ENCODE measurements around the gene FNDC10. TPM values are rescaled to one million over a fixed set of nuclear protein-coding genes. Genes with fewer than 3 reads are reported as not detected.

Gene FNDC10
- total and polyA plus RNA-seq, 10 donors = 2.2 to 8.8 (median 4.6) TPM

DNA sequence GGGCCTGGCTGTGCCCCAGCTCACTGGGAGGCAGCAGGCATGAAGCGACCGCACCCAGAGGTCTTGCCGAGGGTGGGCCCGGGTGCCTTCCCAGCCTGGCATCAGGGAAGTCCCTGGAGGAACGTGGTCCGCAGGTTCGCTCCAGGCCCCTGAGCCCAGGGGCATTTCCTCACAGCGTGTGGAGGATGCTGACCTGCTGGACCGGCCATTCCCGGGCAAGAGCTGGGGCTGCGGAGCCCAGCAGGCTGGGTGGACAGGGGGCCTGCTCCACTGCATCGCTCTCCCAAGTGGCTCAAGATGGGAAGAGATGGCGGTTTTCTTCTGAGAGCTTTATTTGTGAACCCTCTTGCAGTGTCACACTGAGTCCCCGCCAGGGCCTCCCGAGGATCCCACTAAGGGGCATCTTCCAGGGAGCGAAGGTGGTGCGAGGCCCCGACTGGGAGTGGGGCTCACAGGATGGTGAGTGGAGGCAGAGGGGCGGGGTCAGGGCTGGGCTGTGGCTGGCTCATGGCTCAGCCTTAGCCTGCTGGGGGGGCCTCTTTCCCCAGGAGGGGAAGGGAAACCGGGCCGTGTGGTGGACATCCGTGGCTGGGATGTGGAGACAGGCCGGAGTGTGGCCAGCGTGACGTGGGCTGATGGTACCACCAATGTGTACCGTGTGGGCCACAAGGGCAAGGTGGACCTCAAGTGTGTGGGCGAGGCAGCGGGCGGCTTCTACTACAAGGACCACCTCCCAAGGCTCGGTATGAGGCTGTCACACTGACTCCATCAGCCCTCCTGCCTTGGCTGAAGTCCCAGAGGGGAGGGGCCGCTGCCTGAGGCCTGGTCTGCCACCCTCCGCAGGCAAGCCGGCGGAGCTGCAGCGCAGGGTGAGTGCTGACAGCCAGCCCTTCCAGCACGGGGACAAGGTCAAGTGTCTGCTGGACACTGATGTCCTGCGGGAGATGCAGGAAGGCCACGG is 24.8 kb upstream of the FNDC10 start:
- WGBS, 5 donors = 85 to 91% (median 89%) methylated on average over 29 to 38 of the region's 38 CpGs
- H3K4me1 ChIP-seq = peaks cover 0 to 20% (median 7%) of the 10 kb centered on the region in 6 donors
- peak in 1 of 3 donors; percentile 55 for TF ChIP-seq POLR2AphosphoS5 (IDR thresholded peaks at IDR 0.05)
- no peak for TF ChIP-seq POLR2A (IDR thresholded peaks at IDR 0.05)
- TF ChIP-seq, protein P1, sequence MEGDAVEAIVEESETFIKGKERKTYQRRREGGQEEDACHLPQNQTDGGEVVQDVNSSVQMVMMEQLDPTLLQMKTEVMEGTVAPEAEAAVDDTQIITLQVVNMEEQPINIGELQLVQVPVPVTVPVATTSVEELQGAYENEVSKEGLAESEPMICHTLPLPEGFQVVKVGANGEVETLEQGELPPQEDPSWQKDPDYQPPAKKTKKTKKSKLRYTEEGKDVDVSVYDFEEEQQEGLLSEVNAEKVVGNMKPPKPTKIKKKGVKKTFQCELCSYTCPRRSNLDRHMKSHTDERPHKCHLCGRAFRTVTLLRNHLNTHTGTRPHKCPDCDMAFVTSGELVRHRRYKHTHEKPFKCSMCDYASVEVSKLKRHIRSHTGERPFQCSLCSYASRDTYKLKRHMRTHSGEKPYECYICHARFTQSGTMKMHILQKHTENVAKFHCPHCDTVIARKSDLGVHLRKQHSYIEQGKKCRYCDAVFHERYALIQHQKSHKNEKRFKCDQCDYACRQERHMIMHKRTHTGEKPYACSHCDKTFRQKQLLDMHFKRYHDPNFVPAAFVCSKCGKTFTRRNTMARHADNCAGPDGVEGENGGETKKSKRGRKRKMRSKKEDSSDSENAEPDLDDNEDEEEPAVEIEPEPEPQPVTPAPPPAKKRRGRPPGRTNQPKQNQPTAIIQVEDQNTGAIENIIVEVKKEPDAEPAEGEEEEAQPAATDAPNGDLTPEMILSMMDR (IDR thresholded peaks at IDR 0.05 in 8 of 11, conservative IDR thresholded peaks at IDR 0.05 in 3 of 11) = no peak
- H3K9me3 ChIP-seq = no peaks in the 10 kb centered on the region
- intact Hi-C loops (cut with DNase I; ENCODE audit: low total_unique reads) = no loop called here
- peak; percentile 75 for DNase-seq
- H3K27me3 ChIP-seq (replicated peaks in 1 of 7) = peaks cover 0 to 17% (median 0%) of the 10 kb centered on the region in 7 donors
- no peak overlapping the region for H3K27ac ChIP-seq
- H3K36me3 ChIP-seq = peaks cover 0 to 62% (median 7%) of the 10 kb centered on the region in 6 donors
- no peak overlapping the region for H3K4me3 ChIP-seq

DNA sequence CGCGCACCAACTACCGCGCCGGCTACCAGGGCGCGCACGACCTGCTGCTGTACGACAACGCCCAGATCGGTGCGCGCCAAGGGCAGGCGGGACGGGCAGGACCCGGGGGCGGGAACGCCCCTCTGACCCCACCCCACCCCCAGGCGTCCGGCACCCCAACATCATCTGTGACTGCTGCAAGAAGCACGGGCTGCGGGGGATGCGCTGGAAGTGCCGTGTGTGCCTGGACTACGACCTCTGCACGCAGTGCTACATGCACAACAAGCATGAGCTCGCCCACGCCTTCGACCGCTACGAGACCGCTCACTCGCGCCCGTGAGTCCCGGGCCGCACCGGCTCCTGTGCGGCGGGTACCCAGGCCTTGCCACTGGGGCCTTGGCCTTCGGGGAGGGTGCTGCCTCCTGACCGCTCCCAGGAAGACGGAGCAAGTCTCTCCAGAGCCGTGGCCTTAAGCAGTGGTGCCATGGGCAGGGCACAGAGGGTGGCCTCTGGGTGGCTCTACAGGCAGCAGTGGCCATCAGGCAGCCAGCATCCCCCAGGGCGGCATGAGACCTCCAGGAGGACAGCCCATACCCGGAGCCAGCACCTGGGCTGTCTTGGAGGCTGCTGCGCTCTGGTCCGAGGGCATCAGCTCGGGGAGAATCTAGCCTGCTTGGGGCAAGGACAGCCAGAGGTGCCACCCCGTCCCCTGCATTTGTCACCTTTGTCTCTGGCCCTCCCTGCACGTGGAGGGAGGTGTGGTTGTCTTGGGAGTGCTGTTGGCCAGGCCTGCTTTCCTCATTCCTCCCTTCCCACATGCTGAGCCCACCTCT is 23.9 kb upstream of the FNDC10 start:
- H3K4me1 ChIP-seq = peaks cover 0 to 17% (median 3%) of the 10 kb centered on the region in 6 donors
- 89 to 95% (median 94%) methylated on average over 19 to 51 of the region's 51 CpGs for WGBS, 5 donors
- no peak overlapping the region for H3K27ac ChIP-seq
- intact Hi-C loops (cut with DNase I; ENCODE audit: low total_unique reads) = no loop called here
- peaks cover 0 to 61% (median 7%) of the 10 kb centered on the region in 6 donors for H3K36me3 ChIP-seq
- peak in 2 of 3 donors; percentile 10 to 20 for TF ChIP-seq POLR2AphosphoS5 (IDR thresholded peaks at IDR 0.05)
- TF ChIP-seq, protein P1 (IDR thresholded peaks at IDR 0.05 in 8 of 11, conservative IDR thresholded peaks at IDR 0.05 in 3 of 11) = no peak
- H3K9me3 ChIP-seq = no peaks in the 10 kb centered on the region
- no peak overlapping the region for H3K4me3 ChIP-seq
- DNase-seq = peak; percentile 76
- H3K27me3 ChIP-seq (replicated peaks in 1 of 7) = peaks cover 0 to 8% (median 0%) of the 10 kb centered on the region in 7 donors

DNA sequence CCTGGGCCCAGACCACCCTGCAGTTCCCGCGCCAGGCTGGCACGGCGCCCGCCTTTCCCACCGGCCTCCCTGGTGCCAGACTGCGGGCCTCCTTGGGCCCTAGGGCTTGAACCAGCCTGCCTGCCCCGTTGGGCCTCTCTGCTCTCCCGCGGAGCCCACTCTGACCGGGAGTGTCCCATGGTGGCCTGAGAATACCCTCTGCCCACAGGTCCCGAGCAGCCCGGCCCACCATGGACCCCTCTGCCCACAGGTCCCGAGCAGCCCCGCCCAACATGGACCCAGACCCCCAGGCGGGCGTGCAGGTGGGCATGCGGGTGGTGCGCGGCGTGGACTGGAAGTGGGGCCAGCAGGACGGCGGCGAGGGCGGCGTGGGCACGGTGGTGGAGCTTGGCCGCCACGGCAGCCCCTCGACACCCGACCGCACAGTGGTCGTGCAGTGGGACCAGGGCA is 23.3 kb upstream of the FNDC10 start:
- Histone ChIP-seq H3K4me3 (no peak overlapping the region), H3K36me3 (peaks cover 0 to 61% (median 5%) of the 10 kb centered on the region in 6 donors), H3K4me1 (peaks cover 0 to 17% (median 2%) of the 10 kb centered on the region in 6 donors), H3K27me3 (replicated peaks in 1 of 7) (peaks cover 0 to 2% (median 0%) of the 10 kb centered on the region in 7 donors), H3K27ac (no peak overlapping the region), H3K9me3 (no peaks in the 10 kb centered on the region)
- peak; percentile 75 for DNase-seq
- peak in 1 of 3 donors; percentile 4 for TF ChIP-seq POLR2AphosphoS5 (IDR thresholded peaks at IDR 0.05)
- TF ChIP-seq, protein P1 (IDR thresholded peaks at IDR 0.05 in 8 of 11, conservative IDR thresholded peaks at IDR 0.05 in 3 of 11) = no peak
- no peak for TF ChIP-seq POLR2A (IDR thresholded peaks at IDR 0.05)
- WGBS, 5 donors = 93 to 99% (median 96%) methylated on average over 22 to 33 of the region's 33 CpGs
- intact Hi-C loops (cut with DNase I; ENCODE audit: low total_unique reads) = no loop called here
